Esophagus squamous epithelium (tissue), 4 donors: ENCODE data around the gene CFAP43.

Experiments used
- POLR2A ChIP-seq, 4 donors: fragments of 450-650 bp; IDR thresholded peaks; one replicate each; pipeline ENCODE4 v1.6.1; 2017; ENCODE audit warnings: antibody characterized with exemption in 4 of 4, mild to moderate bottlenecking in 4 of 4, moderate library complexity in 3 of 4
- TF ChIP-seq, protein P1 (sequence below), 6 experiments: fragments of 450-650 bp in 4 of 6; fragments of 200-600 bp in 2 of 6; sonication (generic) in 2 of 6; IDR thresholded peaks; one replicate each; pipeline ENCODE4 v1.5.1; 2016 to 2019; ENCODE audit warnings: antibody characterized with exemption in 6 of 6, mild to moderate bottlenecking in 4 of 6, moderate library complexity in 4 of 6

DNA sequence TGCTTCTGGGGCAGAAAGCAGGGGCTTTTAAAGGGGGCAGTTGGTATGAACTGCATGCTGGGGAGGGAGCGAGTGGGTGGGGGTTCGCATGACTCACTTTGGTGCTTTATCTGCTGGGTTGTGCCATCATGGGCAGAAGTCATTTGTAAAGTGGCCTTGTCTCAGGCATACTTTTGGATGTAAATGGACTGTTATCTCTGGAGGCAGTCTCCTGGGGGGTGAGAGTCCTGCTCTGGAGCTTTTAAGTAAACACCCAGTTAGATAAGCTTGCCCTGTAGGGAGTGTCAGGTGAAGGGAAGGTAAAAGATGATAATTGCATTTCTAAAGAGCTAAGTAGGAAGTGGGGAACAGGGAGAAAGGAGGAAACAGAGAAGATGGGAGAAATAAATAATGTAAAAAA lies 20.9 kb upstream of the CFAP43 start:
- no peak for TF ChIP-seq POLR2A (IDR thresholded peaks at IDR 0.05)
- TF ChIP-seq, protein P1, sequence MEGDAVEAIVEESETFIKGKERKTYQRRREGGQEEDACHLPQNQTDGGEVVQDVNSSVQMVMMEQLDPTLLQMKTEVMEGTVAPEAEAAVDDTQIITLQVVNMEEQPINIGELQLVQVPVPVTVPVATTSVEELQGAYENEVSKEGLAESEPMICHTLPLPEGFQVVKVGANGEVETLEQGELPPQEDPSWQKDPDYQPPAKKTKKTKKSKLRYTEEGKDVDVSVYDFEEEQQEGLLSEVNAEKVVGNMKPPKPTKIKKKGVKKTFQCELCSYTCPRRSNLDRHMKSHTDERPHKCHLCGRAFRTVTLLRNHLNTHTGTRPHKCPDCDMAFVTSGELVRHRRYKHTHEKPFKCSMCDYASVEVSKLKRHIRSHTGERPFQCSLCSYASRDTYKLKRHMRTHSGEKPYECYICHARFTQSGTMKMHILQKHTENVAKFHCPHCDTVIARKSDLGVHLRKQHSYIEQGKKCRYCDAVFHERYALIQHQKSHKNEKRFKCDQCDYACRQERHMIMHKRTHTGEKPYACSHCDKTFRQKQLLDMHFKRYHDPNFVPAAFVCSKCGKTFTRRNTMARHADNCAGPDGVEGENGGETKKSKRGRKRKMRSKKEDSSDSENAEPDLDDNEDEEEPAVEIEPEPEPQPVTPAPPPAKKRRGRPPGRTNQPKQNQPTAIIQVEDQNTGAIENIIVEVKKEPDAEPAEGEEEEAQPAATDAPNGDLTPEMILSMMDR (IDR thresholded peaks at IDR 0.05) = no peak
